GM12874 (cell line): ENCODE measurements around the gene S100A5.
A peak's percentile ranks its signal among the peaks of the same experiment; 100 is the strongest.

ENCODE experiments used
- TF ChIP-seq, protein P1 (sequence below): IDR thresholded peaks from 2 replicates; pipeline ENCODE4 v1.5.1; 2011; ENCODE audit warnings: low read depth, mild to moderate bottlenecking, control low read depth, low read length, moderate library complexity; ENCODE audit not compliant: insufficient read depth

S100A5 gene

DNA sequence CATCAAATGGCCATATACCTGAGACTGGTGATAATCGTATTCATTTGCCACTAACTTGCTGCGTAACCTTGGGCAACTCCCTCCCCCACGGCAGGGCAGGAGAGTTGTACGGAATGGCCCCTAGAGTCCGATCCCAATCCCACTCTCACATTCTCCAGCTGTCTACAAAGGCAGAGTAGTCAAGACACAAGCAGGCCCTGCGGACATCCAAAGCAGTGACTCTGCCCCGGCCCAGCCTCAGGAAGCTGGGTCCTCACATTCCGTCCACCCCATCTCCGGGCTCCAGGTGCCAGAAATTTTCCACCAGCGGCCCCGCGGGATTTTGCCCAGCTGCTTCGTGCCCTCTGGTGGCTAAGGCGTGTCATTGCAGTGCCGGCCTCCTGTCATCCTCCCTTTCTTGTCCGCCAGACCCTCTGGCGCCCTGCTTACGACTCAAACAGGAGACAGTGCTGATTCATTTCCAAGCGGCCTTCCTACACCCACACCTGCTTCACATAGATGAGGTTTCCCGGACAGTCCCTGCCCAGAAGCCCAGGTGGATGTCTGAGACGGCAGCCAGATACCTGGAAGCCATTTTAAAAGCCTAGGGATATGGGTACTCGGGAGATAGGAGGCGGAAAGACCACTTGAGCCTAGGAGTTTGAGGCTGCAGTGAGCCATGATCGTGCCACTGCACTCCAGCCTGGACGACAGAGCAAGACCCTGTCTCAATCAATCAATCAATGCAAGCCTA, 27.8 kb upstream of the S100A5 start:
- TF ChIP-seq, protein P1, sequence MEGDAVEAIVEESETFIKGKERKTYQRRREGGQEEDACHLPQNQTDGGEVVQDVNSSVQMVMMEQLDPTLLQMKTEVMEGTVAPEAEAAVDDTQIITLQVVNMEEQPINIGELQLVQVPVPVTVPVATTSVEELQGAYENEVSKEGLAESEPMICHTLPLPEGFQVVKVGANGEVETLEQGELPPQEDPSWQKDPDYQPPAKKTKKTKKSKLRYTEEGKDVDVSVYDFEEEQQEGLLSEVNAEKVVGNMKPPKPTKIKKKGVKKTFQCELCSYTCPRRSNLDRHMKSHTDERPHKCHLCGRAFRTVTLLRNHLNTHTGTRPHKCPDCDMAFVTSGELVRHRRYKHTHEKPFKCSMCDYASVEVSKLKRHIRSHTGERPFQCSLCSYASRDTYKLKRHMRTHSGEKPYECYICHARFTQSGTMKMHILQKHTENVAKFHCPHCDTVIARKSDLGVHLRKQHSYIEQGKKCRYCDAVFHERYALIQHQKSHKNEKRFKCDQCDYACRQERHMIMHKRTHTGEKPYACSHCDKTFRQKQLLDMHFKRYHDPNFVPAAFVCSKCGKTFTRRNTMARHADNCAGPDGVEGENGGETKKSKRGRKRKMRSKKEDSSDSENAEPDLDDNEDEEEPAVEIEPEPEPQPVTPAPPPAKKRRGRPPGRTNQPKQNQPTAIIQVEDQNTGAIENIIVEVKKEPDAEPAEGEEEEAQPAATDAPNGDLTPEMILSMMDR = peak; percentile 97

- TF ChIP-seq, protein P1 = no peak
These were observed 27.1 kb upstream of the S100A5 start for GRCh38 chr1:153567621-153568366.

DNA sequence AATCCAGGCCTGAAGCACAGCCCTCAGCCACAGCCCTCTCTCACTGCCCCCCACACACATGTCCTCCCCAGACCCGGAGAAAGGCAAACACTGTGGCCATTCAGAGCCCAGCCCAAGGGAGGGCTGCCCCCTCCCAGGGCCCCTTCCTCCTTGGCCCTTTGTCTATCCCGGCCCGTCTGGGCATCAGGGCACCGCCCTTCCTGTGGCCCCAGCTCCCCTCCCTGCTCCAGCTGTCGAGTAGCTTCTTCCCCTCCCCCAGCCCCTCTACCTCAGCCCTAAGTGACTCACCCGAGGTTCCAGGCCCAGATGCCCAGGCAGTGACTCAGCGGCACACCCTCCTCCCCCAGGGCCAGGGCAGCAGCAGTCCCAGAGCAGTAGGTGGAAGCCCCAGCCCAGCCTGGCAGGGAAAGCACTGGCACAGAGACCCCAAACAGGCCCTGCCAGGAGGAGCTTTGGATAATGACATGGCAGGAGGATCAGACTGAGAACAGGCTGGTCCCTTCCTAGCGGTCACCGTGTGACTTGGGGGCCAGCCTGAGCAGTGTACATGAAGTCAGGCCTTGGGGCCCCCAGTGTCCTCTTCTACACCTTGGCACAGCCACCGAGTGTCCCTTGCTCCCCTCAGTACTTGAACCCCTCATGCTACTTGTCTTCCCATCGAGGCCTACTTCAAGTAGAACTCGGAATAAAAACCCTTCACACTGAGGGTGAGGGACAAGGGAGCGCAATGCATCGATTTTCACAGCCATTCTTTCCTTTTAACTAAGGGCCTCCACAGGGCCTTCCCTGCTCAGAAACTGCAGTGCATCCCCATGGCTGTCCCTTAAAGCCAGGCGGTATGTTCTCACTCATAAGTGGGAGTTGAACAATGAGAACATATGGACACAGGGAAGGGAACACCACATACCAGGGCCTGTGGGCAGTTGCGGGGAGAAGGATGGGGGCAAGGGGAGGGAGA, 26.0 kb upstream of the S100A5 start:
- TF ChIP-seq, protein P1 = no peak

DNA sequence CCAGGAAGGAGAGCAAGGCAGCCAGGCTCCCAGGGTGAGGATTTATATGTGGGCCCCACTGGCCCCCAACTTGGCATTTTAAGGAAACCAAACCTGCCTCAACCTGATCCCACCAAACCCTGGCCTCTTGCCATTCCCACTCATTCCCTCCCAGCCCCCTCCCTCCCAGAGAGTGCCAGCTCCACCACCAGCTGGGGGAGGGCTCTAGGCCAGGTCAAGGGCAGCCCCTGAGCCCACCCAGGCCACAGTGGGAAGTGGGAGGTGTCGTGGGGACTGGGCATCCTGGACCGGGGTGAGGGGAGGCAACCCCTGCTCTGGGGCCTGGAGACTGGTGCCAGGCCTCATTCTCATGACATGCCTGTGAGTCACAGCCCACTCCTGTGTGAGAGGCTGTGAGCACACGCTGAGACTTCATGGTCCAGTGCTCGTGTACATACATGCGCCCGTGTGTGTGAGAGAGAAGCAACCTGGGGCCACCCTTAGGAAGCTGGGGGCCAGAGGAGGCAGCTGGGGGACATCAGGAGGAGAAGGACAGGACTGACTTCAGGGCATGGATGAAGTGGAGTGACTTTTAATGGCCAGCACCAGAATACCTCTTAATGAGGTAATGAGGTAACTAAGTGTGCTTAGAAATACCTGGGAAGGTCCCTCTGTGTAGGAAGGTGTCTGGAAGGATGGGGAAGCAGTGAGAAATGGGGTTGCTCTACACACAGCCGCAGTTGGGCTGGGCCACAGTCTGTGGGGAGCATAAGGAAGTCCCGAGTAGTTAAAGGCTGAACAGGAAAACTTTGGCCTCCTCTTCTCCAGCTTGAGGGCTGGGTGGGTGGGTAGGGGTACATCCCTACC, 25.0 kb upstream of the S100A5 start, which contains the start of gene S100A2:
Gene S100A2, minus strand, starts transcription at position 316 of the 846 bp plus-strand sequence. CDS start 1,967 bp downstream, outside the sequence.
- TF ChIP-seq, protein P1 = no peak

DNA sequence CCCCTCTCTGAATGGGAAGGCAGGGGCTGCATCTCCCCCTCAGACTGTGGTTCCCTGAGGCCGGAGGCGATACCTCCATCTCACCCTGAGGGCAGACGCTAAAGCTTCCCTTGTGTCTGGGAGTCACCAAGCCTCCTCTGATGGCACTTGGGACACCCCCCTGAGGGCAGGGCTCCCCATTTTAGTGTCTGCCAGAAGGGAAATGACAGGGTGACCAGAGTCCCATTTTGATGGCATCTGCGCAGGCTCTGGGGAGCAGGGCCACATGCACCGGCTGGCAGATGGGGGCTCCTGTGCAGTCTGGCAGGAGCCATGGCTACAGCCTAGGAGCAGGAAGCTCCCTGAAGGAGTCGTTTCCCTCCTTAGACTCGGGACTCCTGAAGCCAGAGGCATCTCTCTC, 23.3 kb upstream of the S100A5 start:
- TF ChIP-seq, protein P1 = no peak

DNA sequence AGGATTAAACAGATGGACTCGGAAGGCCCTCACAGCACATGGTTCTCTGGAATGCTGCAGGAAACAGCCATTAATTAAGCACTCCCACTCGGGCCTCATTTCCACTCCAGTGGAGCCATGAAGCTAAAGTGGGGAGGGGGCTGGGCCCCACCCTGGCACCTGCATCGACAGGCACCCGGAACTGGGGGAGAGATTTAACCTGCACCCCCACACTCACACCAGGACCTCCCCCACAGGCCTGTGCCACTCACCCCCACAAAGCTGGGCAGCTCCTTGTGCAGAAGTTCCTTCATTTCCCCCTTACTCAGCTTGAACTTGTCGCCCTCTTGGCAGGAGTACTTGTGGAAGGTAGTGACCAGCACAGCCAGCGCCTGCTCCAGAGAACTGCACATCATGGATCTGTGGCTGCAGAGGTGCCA, 22.8 kb upstream of the S100A5 start:
- TF ChIP-seq, protein P1 = no peak
